Measurements from ENCODE around the gene MMP7. TPM values are rescaled to one million over a fixed set of nuclear protein-coding genes. Genes with fewer than 3 reads are reported as not detected.
"Not testable (repeated sequence)": the region's sequence is repeated elsewhere in the genome, so short reads cannot be mapped to it uniquely, and the experiment has no call there.

MMP7 gene
- polyA plus RNA-seq, 3 donors: 21.8 to 31.4 (median 25.7) TPM

DNA sequence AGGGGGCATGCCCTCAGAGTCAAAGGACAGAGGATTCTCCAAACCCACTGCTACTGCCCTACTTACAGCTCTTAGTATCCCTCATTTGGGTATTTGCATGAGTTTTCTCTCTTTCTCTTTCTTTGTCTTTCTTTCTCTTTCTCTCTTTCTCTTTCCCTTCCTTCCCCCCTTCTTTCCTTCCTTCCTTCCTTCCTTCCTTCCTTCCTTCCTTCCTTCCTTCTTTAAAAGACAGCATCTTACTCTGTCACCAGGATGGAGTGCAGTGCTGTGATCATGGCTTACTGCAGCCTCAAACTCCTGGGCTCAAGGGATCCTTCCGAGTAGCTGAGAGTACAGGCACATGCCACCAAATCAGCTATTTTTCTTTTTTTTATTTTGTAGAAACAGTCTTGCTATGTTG lies 14.0 kb upstream of the MMP7 start:
- DNase-seq (ENCODE audit: low read depth in 3 of 3, low spot score in 2 of 3): no peak

GRCh38 chr11:102539567-102539966 lies 9.0 kb upstream of the MMP7 start:
- no peak for DNase-seq (ENCODE audit: low read depth in 3 of 3, low spot score in 2 of 3)

DNA sequence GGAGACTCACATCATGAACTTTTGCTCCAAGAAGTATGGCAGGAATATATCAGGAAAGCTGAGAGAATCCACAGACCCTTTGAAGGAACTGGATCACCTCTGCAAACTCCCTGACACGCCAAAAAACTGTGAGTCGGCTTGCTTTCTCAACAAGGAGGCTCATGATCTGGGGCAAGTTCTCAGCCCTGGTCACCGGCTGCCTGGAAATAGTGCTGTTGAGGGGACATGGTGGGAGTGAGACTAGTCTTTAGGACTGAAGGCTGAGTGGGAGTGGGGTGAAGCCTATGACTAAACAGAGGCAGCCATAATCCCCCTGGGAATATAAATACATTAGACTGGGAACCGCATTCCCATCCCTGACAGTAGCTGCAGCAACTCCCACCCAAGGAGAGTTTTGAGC lies 8.4 kb upstream of the MMP7 start:
- no peak for DNase-seq (ENCODE audit: low read depth in 3 of 3, low spot score in 2 of 3)

GRCh38 chr11:102534261-102534872 lies 3.8 kb upstream of the MMP7 start:
- no peak for DNase-seq (ENCODE audit: low read depth in 3 of 3, low spot score in 2 of 3)

GRCh38 chr11:102528618-102529017 lies 1.9 kb downstream of the MMP7 start:
- DNase-seq (ENCODE audit: low read depth in 3 of 3, low spot score in 2 of 3): no peak

GRCh38 chr11:102527684-102528083 lies 2.9 kb downstream of the MMP7 start:
- no peak for DNase-seq (ENCODE audit: low read depth in 3 of 3, low spot score in 2 of 3)

GRCh38 chr11:102527041-102527440 lies 3.5 kb downstream of the MMP7 start:
- no peak for DNase-seq (ENCODE audit: low read depth in 3 of 3, low spot score in 2 of 3)

GRCh38 chr11:102523887-102524286 lies 6.7 kb downstream of the MMP7 start:
- no peak for DNase-seq (ENCODE audit: low read depth in 3 of 3, low spot score in 2 of 3)

DNA sequence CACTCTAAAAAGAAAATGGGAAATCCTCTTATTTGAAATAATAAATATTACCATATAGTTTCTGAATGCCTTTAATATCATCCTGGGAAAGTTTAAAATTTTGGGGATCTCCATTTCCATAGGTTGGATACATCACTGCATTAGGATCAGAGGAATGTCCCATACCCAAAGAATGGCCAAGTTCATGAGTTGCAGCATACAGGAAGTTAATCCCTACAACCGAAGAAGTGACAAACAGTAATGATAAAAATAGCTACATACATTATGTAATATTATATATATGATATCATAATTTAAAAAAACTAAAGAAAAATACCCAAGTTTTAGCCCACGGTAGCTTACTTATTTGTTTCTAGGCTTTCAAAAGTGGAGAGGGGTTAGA lies 7.4 kb downstream of the MMP7 start:
- no peak for DNase-seq (ENCODE audit: low read depth in 3 of 3, low spot score in 2 of 3)

GRCh38 chr11:102522312-102523188 lies 8.0 kb downstream of the MMP7 start:
- no peak for DNase-seq (ENCODE audit: low read depth in 3 of 3, low spot score in 2 of 3)

GRCh38 chr11:102521121-102521520 lies 9.4 kb downstream of the MMP7 start:
- no peak for DNase-seq (ENCODE audit: low read depth in 3 of 3, low spot score in 2 of 3)

GRCh38 chr11:102520514-102520913 lies 10.0 kb downstream of the MMP7 start:
- DNase-seq (ENCODE audit: low read depth in 3 of 3, low spot score in 2 of 3): no peak

DNA sequence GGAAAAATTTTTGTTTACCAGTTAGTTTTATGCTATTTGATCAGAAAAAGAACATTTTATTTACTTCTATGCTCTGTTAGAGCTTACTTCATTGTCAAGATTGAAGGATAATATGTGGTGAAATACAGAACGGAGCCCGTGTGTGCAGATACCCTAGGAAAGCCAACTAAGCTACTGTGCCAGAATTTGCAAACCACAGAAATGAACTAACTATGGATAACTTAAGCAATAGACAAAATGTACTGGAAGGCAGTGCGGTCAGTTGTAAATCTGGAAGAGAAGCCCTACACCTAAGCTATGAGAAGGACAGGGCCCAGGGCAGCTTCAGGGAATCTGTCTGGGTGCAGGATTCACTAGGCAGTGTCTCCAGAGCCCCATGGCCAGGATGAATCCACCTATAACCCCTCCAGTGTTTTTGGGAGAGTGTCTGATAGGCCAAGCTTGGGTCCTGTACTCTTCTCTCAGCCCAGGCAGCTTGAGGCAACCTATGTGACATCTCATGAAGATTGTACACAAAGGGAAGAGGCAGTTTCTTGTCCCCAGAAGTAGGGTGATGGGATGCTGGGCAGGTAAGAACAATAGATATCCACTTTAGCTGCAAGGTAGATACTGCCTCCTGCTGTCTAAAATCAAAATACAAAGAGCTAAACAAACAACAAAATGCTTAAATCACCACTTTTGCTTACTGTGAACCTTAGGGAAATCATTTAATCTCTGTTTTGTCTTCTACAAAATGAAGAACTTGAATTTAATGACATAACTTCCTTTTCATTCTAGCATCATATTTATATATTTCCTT lies 12.1 kb downstream of the MMP7 start:
- DNase-seq (ENCODE audit: low read depth in 3 of 3, low spot score in 2 of 3): no peak

DNA sequence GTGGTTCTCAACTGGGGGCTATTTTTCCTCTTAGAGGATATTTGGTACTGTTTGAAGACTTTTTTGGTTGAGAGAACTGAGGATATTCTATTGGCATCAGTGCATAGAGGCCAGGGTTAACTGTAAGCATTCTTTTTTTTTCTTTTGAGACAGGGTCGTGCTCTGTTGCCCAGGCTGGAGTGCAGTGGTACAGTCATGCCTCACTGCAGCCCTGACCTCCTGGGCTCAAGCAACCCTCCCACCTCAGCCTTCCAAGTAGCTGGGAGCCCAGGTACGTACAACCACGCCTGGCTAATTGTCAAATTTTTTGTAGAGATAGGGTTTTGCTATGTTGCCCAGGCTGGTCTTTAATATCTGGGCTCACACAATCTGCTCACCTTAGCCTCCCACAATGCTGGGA lies 12.9 kb downstream of the MMP7 start:
- no peak for DNase-seq (ENCODE audit: low read depth in 3 of 3, low spot score in 2 of 3)

DNA sequence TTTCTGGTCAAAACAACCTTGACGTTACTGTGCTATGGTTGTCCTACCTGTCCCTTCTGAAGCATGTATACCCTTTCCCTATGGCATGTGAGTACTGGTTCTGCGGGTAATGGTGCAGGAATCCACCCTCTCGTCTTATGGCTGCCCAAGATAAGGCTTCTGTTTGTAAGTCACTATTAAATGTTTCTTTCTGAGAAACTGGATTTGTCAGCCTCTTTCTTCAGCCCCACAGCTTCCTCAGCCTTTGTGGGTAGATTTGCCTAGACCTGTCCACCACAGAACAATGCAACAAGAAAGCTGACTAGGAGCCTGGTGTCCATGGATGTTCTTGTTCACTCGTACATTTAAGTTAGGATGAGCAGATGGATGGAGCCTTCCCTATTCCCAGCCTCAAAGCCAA lies 14.4 kb downstream of the MMP7 start:
- no peak for DNase-seq (ENCODE audit: low read depth in 3 of 3, low spot score in 2 of 3)

DNA sequence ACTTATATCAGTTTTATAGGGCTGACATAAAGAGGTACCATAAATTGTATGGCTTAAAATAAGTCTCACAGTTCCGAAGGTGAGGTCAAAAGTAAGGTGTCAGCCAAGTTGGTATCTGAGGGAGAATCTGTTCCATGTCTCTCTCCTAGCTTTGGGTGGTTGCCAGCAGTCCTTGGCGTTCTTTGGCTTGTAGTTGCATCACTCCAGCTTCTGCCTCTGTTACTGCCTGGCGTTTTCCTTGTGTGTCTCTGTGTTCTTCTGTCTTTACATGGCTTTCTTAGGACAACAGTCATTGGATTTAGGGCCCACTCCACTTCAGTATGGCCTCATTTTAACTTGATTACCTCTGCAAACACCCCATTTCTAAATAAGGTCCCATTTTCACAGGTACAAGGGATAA lies 16.7 kb downstream of the MMP7 start:
- DNase-seq (ENCODE audit: low read depth in 3 of 3, low spot score in 2 of 3): no peak

GRCh38 chr11:102510439-102511135 lies 20.0 kb downstream of the MMP7 start:
- DNase-seq (ENCODE audit: low read depth in 3 of 3, low spot score in 2 of 3): no peak

GRCh38 chr11:102502831-102503230 lies 27.7 kb downstream of the MMP7 start:
- DNase-seq (ENCODE audit: low read depth in 3 of 3, low spot score in 2 of 3): not testable (repeated sequence)

DNA sequence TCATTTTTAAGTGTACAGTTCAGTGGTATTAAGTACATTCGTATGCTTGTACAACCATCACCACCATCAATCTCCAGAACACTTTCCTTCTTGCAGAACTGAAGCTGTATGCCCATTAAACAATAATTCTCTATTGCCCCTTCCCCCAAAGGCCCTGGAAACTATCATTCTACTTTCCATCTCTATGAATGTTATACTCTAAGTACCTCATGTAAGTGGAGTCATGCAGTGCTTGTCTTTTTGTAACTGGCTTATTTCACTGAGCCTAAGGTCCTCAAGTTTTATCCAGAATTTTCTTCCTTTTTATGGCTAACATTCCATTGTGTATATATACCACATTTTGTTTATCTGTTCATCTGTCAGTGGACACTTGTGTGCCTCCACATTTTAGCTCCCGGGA lies 29.7 kb downstream of the MMP7 start:
- DNase-seq (ENCODE audit: low read depth in 3 of 3, low spot score in 2 of 3): no peak

GRCh38 chr11:102499931-102500330 lies 30.6 kb downstream of the MMP7 start:
- no peak for DNase-seq (ENCODE audit: low read depth in 3 of 3, low spot score in 2 of 3)

DNA sequence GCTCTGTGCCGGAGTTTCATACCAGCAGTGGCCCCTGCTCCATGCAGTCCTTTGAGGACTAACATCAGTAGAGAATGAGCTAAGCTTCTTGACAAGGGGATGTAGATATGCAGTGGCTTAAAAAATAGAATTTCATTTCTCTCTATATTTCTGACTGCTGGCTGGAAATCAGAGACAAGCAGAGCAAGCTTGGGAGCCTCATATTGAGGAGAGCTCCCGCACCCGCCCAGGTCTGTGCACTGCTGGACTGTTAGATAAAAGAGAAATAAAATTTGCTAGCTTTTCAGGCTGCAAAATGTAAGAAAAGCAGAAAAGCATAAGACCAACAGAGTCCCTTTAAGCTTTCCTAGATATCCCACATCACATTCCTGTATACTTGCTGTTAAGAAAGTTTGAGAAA lies 31.4 kb downstream of the MMP7 start:
- no peak for DNase-seq (ENCODE audit: low read depth in 3 of 3, low spot score in 2 of 3)
